Stimulated activated CD4-positive, alpha-beta T cell treated with anti-CD3 and anti-CD28 coated beads, Interleukin-1b, Interleukin-23, amount 100 ng/mL, for 4 hours (primary cell): ENCODE results near the gene USB1.

Source experiments
- DNase-seq, 2 donors: peaks; one replicate each; pipeline ENCODE4 v3.0.0-alpha.2; 2020; ENCODE audit warnings: low read depth in 2 of 2

Gene USB1

DNA sequence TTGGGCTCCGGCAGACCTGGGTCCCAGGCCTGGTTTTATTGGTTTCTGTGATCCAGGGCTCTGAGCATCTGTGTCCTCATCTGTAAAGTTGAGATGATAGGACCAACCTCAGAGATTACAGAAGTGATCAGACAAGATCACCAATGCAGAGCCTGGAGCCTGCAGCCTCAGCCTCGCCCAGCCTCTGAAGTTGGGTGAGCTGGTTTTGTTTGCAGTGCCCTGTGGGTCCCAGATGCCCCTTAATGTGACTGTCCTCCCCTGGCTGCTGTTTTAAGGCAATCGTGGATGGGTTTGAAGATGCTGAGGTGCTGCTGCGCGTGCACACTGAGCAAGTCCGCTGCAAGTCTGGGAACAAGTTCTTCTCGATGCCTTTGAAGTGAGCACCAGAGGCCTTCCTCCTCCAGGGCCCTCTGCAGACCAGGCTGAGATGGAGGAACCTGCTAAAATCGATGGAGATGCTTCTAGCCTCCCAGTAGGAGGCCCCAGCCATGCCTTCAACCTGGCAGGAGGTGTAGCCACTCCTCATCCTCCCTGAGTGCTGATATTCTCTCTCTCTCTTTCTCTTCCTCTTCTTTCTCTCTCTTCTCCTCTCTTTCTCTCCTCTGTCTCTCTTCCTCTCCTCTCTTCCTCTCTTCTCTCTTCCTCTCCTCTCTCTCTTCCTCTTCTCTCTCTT lies 18.8 kb downstream of the USB1 start:
- DNase-seq = no peak

DNA sequence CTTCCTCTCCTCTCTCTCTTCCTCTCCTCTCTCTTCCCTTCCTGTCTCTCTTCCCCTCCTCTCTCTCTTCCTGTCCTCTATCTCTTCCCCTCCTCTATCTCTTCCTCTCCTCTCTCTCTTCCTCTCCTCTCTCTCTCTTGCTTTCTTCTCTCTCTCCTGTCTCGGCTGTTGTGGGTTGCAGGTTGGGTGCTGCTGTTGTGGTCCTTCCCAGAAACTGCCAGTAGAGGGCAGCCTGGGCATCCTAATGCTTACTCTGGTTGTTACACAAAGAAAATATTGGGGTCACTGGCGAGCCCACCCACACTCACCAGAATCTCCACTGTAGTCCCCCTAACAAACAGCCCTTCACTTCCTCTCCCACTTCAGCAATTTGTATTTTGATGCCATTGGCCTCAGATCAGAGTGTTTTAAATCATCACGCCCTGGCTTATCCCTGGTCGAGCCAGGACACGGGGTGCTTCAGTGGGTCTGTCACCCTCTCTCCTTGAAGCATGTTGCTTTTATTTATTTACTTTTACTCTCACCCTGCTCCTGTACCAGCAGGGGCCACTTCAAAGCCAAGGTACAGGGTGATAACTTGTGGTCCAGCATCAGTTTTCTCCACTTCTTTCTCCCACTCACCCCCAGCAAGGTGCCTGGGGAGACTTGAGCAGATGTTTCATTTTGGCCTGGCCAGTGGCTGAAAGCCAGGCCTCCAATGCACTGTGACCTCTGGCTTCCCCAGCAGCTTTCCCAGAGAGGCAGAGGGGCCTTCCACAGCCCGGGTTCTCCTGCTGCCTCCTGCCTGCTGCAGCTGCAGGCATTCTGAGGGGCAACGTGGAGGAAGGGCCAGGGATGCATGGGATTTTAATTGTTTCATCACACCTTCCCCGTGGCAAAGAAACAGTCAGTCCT lies 19.7 kb downstream of the USB1 start:
- peak; percentile 43 to 57 for DNase-seq

DNA sequence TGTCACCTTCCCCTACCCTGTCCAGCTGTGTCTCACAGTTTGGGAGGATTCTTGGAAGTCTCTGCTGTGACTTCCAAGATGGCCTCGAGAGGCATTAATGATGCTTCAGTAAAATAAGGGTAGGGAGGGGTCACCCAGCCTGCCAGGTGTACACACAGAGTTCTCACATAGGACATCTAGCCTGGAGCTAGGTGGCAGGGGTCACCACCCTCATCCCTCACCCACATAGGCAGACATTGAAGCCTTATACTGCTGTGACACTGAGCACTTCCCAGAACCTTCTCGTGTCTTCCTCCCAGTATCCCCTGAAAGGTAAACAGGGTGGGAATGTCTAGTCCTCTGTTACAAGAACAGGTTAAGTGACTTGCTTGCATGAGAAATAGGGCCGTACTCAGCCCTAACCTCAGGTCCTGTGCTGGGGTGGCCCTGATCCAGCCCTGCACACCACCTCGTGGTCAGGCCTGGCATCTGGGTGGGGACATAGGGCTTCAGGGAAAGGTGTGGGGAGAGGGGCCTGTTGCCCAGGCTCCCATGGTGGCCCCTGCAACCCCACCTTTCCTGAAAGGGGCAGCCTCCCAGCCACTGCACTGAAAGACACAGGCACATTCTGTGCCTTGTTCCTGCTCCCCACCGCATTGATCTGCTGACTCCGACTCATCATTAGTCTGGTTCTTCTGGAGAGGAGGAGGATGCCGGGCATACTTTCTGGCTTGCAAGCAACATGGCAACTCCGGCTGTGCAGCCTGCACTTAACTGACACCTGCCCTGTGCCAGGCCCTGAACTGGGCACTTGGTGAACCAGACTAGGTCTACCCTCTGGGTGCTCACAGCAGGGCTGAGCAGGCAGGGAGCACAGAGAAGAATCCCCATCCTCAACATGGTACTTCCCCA lies 20.7 kb downstream of the USB1 start:
- no peak for DNase-seq

DNA sequence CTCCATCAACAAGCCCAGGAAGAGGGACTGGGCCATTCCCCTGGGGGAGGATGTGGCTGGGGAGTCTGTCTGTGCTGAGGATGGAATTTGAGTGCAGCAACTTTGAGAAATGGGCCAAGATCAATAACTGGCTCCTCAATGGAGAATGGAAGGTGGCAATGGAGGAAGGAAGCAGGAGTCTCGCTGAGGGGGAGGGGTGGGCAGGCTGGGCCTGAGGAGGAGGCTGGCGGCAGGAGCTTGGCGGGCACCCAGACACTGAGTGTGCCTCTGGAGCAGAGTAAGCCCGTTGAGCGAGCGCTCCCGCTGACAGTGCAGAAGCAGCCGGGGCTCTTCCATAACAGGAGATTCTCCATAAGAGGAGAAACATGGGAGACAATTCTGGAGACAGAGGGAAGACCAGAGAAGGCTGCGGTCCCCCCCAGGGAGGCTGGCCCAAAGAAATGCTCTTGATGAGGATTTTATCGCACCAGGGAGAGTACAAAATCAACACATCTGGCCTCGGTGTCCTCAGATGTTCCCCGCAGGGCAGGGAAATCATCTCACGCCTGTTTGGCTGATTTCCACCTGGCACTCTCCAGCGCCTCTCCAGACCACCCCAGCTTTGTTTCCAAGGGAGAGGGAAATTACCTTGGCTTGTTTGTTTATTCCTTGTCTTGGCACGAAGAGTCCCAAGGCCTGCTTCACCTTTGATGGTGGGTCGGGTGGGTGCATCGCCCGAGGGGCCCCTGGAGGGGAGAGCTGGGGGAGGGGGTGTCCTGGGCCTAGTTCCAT lies 21.6 kb downstream of the USB1 start:
- no peak for DNase-seq

DNA sequence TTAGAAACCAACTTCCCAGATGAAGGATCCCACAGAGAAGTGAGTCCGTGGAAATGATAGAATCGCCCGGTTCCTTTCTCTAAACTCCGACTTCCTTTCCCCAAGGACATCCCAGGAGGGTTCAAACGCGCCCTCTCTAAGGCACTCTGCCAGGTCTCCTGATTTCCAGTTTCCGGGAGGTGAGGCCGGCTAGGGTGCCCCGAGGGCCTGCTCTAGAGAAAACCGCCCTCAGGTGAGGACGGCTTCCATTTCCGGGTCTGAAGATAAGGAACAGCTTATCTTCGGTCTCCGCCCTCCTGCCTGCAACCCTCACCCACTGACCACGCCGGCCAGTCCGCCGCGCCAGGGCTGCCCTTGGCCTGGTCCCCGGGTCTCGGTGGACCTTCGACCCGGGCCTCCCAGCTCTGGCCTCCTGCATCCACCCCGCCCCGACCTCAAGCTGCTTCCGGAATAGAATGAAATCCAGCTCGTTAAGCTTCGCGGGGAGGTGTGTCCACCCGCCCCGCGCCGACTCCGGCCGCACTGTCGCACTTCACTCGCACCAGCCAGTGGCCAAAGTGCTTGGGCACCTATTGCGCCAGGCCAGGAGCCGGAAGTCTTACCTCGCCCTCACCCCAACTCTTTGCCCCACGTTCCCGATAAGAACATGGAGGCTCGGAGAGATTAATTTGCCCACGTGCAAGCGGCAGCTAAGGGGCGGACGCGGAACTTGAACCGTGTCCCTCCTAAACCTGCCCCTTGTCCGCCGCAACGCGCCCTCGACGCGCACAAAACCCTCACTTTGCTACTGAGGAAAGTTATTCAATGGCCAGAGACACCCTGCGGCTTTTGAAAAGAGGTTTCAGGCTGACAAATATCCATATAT lies 23.5 kb downstream of the USB1 start:
- DNase-seq = peak in 1 of 2 donors; percentile 19

DNA sequence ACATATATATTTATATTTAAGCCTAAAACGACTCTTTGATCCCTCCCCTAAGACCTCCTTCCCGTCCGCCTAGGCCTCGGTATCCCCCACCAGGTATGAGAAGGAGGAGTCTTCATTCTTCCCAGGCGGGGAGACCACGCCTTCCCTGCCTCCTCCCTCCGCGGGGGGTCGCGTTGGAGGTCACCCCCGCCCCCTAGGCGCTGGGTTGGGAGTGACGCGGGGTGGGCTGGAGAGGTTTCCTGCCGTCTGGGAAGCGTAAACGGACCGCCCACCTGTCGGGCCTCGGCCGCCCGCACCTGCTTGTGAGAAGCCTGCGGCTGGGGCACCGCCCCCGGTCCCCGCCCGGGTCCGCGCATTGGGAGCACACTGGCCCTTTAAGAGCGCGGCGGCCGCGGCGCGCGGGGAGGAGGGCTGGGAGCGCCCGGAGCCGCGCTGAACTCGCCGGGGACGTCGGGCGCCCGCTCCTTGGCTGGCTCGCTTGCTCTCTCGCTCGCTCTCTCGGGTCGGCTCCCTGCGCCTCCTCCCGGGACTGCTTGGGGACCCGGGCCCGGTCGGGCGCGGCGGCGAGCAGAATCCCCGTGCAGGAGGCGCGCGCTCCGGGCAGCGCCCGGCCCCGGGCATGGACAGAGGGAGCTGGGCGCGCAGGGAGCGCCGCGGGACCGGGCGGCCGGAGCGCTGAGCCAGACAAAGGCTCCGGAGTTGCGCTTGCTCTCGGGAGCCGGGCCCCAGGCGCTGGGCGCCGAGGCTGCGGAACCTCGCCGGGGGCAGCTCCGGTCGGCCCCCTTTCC lies 24.3 kb downstream of the USB1 start, which contains the start of gene MMP15:
TSS of gene MMP15 (plus strand) at position 404 of the 788 bp plus-strand sequence. CDS start 597 bp downstream, outside the sequence.
- peak; percentile 52 to 68 for DNase-seq

DNA sequence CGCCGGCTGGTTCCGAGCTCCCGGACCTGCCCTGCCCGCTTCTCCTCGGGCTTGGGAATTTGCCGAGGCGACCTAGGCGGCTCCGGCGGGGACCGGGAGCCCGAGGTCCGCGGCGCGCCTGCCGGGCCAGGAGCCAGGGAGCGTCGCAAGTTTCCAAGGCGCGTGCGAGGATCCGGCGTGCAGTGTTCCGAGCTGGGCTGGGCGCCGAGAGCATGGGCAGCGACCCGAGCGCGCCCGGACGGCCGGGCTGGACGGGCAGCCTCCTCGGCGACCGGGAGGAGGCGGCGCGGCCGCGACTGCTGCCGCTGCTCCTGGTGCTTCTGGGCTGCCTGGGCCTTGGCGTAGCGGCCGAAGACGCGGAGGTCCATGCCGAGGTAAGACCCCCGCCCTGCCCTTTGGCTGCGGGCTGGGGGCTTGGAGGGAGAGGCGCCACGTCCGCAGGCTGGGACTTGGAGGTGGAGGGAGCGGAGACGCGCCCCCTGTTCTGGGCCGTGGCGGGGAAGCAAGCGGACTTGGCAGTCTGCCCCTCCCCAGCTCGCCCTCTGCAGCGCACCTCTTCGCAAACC lies 25.0 kb downstream of the USB1 start:
- DNase-seq = peak in 1 of 2 donors; percentile 14

DNA sequence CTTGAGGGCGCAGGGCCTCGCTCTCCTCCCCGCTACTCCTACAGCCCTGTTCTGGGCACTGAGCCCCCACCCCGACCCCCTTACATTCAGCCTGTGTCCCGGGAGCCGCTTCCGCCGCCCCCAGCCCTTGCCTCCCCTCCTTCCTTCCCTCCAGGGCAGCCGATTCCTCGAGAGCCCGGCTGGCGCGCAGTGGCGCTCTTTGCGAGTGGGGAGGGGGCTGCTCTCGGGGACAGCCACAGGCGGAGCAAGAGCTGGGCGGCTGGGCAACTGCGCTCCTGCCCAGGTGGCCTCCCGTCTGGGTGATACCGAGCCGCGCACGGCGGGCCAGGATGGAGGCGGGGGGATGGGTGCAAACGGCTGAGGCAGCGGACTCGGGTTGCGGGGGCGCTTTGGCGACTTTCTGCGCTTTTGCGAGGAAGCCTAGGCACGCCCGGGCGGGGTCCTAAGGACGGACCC lies 25.5 kb downstream of the USB1 start:
- DNase-seq = peak in 1 of 2 donors; percentile 9

DNA sequence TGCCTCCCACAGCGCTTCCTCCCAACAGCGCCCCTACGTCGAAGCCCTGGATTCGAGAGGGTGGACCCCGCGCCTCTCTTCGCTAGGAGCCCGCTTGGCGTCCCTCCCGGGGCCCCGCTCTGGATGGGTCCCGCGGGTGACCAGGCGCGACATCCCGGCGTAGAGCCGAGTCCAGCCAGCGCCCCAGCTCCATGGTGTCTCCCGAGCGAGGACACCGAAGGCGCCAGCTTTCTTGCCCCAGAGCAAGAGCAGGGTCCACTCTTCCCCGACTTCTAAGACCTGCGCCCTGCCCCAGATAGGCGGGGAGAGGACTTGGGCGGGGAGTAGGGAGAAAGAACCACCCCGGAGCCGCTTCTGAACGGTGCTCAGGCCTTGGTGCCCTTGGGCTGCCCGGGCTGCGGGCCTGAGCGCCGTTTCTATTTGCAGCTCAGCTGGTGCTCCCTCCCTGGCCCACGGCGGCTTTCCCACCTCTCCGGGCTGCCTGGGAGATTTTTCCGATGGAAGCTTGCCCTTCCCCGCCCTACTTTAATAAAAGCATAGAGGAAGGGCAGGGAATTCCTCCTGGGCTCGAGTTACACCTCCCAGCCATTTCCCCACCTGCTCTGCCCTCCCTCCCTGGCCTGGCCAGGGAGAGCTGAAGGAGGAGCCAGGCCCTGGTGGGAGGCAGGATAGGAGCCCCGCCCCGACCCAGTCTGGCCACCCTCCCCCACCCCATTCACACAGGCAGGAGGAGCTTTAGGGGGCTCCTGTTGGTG lies 26.1 kb downstream of the USB1 start:
- DNase-seq = no peak

DNA sequence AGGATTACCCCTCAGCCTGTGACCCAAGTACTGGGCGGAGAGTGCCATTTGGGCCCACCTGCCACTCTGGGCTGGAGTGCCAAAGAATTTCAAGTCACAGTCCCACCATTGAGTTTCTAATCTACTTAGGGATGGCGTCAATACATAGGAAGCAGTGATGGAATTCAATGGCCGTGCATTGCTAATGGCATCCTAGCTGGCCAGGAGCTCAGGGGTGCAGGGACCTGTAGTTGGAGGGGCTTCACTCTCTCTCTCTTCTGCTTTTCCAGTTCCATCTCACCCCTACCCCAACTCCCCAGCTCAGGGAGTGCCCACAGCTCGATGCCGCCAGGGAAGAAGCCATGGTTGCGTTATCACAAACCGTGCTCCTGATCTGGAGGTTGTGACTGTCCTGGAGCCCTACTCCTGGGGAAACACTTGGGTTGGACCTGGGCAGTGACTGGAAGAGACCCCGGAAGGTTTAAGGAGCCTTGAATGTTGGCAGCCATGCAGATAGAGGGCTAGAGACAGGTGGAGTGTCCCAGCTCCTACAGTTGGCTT lies 26.8 kb downstream of the USB1 start:
- no peak for DNase-seq

DNA sequence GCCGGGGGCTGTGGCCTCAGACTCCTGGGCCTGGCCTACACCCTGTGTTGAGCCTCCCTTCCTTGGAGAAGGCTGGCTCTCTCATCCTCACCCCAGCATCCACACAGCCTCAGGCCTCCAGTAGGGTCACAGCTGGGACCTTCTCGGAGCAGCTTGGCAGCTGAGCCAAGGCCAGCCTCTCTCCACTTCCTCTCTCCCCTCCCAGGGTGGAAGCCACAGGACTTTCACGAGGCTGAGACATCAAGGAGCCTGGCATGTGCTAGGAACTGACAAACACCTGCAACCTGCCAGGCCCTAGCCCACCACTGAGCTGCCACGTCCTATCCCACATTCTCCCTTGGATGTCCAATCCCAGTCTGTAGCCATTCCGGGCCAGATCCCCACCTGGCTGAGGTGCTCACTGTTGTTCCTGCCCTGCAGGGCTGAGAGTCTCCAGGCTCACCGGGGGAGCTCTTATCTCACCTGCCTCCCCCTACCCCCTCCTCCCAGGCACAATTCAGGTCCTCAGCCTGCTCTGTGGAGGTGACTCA lies 27.4 kb downstream of the USB1 start:
- DNase-seq = no peak

DNA sequence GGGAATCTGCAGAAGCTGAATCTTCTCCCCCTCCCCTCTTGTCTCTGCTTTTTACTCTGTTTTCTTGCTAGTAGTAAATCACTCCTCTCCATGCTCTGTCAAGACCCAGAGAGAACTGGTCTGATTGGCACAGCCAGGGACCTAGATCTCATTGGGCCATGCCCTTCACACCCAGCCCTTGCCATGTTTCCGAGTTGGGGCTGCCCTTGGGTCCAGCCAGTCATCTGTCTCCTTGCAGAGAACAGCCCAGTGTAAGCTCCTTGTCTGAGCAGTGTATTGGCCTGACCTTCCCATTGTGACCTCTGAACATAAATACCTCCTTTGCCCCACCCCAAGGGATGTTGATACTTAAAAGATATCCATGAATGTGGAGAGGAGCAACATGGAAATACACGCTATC lies 28.2 kb downstream of the USB1 start:
- no peak for DNase-seq

DNA sequence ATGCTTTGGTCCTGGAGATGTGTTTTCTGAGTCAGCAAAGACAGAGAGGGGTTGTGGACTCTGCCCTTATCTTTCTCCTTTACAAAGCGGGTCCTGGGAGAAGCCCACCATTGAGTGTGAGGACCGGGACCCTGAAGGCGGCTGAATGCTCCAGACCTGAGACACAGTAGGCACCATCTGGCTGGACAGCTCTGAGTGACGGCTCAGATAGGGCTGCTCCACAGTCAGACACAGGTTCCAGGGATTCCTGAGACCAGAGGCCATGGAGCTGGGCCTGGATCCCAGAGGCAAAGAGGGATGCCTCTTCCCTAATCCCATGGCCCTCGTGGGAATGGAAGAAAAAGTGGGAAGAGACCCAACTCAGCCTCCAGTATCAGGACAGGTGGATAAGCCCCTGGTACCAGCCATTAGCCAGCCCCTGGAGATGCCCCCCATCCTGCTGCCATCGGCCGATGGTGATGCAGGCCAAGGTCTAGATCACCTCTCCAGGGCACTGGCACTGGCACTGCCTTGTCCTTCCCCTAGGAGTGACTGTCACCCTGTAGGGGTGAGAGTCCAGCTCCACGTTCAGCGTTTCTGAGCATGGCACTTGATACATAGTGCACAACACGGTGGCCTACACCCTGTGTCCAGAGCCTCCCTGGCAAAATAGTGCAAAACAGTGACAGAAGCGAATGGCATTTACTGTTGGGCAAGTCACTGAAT lies 29.1 kb downstream of the USB1 start:
- DNase-seq = no peak

DNA sequence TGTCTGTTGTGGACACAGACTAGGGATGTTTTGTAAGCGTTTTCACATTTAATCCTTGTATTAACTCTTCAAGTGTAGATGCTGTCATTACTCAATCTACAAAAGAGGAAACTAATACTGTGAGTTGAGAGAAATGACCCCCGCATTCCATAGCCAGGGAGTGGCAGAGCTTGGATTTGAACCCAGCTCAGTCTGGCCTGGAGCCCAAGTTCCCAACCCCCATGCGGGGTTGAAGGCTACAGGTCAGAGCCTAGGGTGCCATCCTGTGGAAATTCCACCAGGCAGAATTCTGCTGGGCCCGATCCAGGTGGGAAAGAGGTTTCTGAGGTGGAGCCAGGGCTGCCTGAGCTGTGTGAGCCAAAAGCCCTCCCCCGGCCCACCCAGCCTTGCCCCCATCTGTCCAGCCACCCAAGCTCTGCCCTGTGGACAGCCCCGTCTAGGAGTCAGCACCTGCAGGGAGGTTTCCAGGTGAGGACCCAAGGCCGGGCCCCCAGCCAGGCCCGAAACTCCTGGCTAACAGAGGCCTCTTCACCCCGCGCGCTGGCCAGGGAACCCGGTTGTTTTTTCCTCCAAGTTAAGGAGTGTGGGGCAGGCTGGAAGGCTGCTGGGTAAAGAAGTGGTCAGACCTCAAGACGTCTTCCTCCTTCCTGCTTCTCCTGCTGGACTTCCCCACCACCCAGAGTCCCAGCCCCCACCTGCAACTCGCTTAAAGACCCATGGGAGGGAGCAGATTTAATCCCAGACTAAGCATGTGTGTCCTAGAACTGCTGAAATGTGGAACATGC lies 30.0 kb downstream of the USB1 start:
- DNase-seq = no peak

DNA sequence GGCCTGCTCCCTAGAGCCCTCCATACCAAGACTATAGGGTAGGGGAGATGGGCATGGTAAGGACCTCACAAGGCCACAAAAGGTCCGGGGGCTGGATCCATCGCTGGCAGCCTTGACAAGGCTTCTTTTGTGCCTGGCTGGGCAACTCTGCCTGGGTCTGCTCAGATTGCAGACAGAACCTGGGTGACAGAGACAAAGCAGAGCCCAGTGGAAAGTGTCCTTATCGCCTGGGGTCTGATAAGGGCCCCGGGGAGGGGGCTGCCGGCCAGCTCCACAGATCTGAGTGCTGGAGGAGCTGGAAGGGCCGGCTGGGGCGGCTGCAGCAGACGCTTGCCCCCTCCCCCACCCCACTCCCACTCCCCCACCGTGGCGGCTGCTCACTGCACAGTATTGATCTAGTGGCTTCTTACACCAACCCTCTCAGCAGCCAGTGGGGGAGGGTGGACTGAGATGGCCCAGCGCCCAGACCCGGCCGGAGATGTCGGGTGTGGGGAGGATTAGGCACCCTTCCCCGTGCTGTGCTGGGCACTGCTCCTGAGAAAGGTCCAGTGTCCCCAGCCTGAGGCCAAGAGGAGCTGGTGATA lies 31.6 kb downstream of the USB1 start:
- DNase-seq = no peak

DNA sequence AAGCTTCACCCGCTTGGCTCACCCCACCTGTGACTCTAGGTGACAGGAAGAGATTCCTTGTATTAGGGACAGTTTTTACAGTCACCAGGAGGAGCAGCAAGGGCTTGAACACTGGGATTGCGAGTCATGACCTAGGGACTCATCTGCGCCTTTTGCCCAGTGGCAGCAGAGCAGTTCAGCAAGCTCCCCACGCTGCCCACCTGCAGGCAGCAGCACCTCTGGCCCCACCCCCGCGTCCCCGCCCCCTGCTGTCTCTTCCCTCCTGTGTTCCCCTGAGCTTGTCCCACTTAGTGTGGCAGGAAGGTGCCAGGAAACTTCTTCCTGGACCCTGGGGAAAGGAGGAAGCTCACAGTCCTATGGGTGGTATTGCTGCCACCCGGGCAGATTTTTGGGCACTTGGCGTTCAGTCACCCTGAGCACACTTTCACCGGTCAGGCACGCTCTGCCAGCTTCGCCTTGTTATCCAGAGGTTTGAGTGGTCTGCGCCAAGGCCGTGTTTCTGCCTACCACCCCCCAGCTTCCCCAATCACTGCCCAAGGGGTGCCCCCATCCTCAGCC lies 33.0 kb downstream of the USB1 start:
- DNase-seq = no peak
